ENCODE measurements around the gene TBCB.

Gene TBCB

GRCh38 chr19:36116344-36116637, 1.0 kb downstream of the TBCB start:
- H3K9me2 ChIP-seq (replicated peaks; ENCODE audit: control insufficient read depth, low read length): no peaks in the 10 kb centered on the region
- TF ChIP-seq CTCF (IDR thresholded peaks at IDR 0.05; ENCODE audit: low read depth, low read length, poor library complexity, severe bottlenecking) (no peak), EZH2phosphoT487 (IDR thresholded peaks at IDR 0.05; ENCODE audit: borderline replicate concordance, low read length) (no peak)
- H3K4me3 ChIP-seq (ENCODE audit: low read length): peak overlapping the region; percentile 99
- H3K4me2 ChIP-seq (ENCODE audit: low read length): peak overlapping the region; percentile 79
- H3K9me3 ChIP-seq (ENCODE audit: control insufficient read depth, insufficient read depth, low read length): no peaks in the 10 kb centered on the region
- peak overlapping the region; percentile 69; the same call in 1 of the 2 replicates for H3K27ac ChIP-seq (ENCODE audit: low read depth, low read length)
- peaks cover 49% of the 10 kb centered on the region for H3K36me3 ChIP-seq (ENCODE audit: control insufficient read depth, low read length)
- H4K20me1 ChIP-seq (ENCODE audit: control insufficient read depth, insufficient read depth, low read depth, low read length): peaks cover 6% of the 10 kb centered on the region; the same call in 1 of the 2 replicates
- H3K27me3 ChIP-seq (ENCODE audit: control insufficient read depth, low read length): no peaks in the 10 kb centered on the region
- no peaks in the 10 kb centered on the region for H3F3A ChIP-seq (ENCODE audit: control insufficient read depth, insufficient read depth)
- H3K4me1 ChIP-seq (ENCODE audit: control insufficient read depth, low read length): peaks cover 23% of the 10 kb centered on the region
- peaks cover 38% of the 10 kb centered on the region for H3K79me2 ChIP-seq (ENCODE audit: control insufficient read depth, low read length)

- H3K79me2 ChIP-seq (ENCODE audit: control insufficient read depth, low read length): peaks cover 20% of the 10 kb centered on the region
- no peak for TF ChIP-seq CTCF (IDR thresholded peaks at IDR 0.05; ENCODE audit: low read depth, low read length, poor library complexity, severe bottlenecking)
- TF ChIP-seq EZH2phosphoT487 (IDR thresholded peaks at IDR 0.05; ENCODE audit: borderline replicate concordance, low read length): no peak
- no peak overlapping the region for H3K4me2 ChIP-seq (ENCODE audit: low read length)
- H3K27ac ChIP-seq (ENCODE audit: low read depth, low read length): no peak overlapping the region
- peaks cover 6% of the 10 kb centered on the region; the same call in 1 of the 2 replicates for H4K20me1 ChIP-seq (ENCODE audit: control insufficient read depth, insufficient read depth, low read depth, low read length)
- H3K4me1 ChIP-seq (ENCODE audit: control insufficient read depth, low read length): peaks cover 12% of the 10 kb centered on the region
- H3K9me2 ChIP-seq (replicated peaks; ENCODE audit: control insufficient read depth, low read length): no peaks in the 10 kb centered on the region
- H3K9me3 ChIP-seq (ENCODE audit: control insufficient read depth, insufficient read depth, low read length): no peaks in the 10 kb centered on the region
- peaks cover 35% of the 10 kb centered on the region for H3K36me3 ChIP-seq (ENCODE audit: control insufficient read depth, low read length)
- H3K4me3 ChIP-seq (ENCODE audit: low read length): no peak overlapping the region
- H3F3A ChIP-seq (ENCODE audit: control insufficient read depth, insufficient read depth): no peaks in the 10 kb centered on the region
- no peaks in the 10 kb centered on the region for H3K27me3 ChIP-seq (ENCODE audit: control insufficient read depth, low read length)
Measured at GRCh38 chr19:36120092-36120983, 5.1 kb downstream of the TBCB start.

- Histone ChIP-seq H4K20me1 (ENCODE audit: control insufficient read depth, insufficient read depth, low read depth, low read length) (peaks cover 6% of the 10 kb centered on the region; the same call in 1 of the 2 replicates), H3K79me2 (ENCODE audit: control insufficient read depth, low read length) (peaks cover 16% of the 10 kb centered on the region), H3K9me2 (replicated peaks; ENCODE audit: control insufficient read depth, low read length) (no peaks in the 10 kb centered on the region), H3K27me3 (ENCODE audit: control insufficient read depth, low read length) (no peaks in the 10 kb centered on the region), H3F3A (ENCODE audit: control insufficient read depth, insufficient read depth) (no peaks in the 10 kb centered on the region), H3K4me3 (ENCODE audit: low read length) (no peak overlapping the region), H3K27ac (ENCODE audit: low read depth, low read length) (no peak overlapping the region), H3K36me3 (ENCODE audit: control insufficient read depth, low read length) (peaks cover 40% of the 10 kb centered on the region), H3K4me2 (ENCODE audit: low read length) (no peak overlapping the region), H3K4me1 (ENCODE audit: control insufficient read depth, low read length) (peaks cover 10% of the 10 kb centered on the region), H3K9me3 (ENCODE audit: control insufficient read depth, insufficient read depth, low read length) (no peaks in the 10 kb centered on the region)
- TF ChIP-seq EZH2phosphoT487 (IDR thresholded peaks at IDR 0.05; ENCODE audit: borderline replicate concordance, low read length) (no peak), CTCF (IDR thresholded peaks at IDR 0.05; ENCODE audit: low read depth, low read length, poor library complexity, severe bottlenecking) (no peak)
Measured at GRCh38 chr19:36120984-36121358, 5.7 kb downstream of the TBCB start.

All from DOHH2 (cell line).